Measurements from ENCODE around the gene LDLR. TPM values are rescaled to one million over a fixed set of nuclear protein-coding genes. Genes with fewer than 3 reads are reported as not detected.
"Not testable (repeated sequence)": the region's sequence is repeated elsewhere in the genome, so short reads cannot be mapped to it uniquely, and the experiment has no call there.

LDLR gene
- total and polyA plus RNA-seq, 2 of the 4 experiments (the other 2 are of a cell fraction), result 45.2 to 53.8 TPM

DNA sequence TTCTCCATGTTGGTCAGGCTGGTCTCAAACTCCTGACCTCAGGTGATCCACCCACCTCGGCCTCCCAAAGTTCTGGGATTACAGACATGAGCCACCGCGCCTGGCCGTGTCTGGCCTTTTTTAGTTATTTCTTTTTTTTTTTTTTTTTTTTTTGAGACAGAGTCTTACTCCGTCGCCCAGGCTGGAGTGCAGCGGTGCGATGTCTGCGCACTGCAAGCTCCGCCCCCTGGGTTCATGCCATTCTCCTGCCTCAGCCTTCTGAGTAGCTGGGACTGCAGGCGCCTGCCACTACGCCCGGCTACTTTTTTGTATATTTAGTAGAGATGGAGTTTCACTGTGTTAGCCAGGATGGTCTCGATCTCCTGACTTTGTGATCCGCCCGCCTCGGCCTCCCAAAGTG, 32.7 kb downstream of the LDLR start:
- H3K4me1 ChIP-seq (ENCODE audit: control insufficient read depth, insufficient read depth, low read length); H2AK5ac ChIP-seq (ENCODE audit: low read depth, low read length); H3K4me3 ChIP-seq (ENCODE audit: insufficient read depth, low read depth, low read length); H3K27me3 ChIP-seq (ENCODE audit: control insufficient read depth, insufficient read depth, low read length); CTCF ChIA-PET; H3K9me3 ChIP-seq (ENCODE audit: control insufficient read depth, insufficient read depth, low read length); H2BK20ac ChIP-seq (ENCODE audit: low read depth, low read length); H3K18ac ChIP-seq (ENCODE audit: low read depth, low read length); DNase-seq; dilution Hi-C loops (cut with HindIII; ENCODE audit: low sequenced_read_pairs, unreplicated experiment); H3K9ac ChIP-seq (ENCODE audit: low read depth, low read length); H4K8ac ChIP-seq (ENCODE audit: low read depth in 2 of 2, low read length in 2 of 2); H3K14ac ChIP-seq (replicated peaks; ENCODE audit: low read depth, low read length); H2AK9ac ChIP-seq (replicated peaks; ENCODE audit: low read depth, low read length, poor library complexity); H3K27ac ChIP-seq (ENCODE audit: insufficient read depth, low read length); ATAC-seq (ENCODE audit: low read depth); intact Hi-C loops (cut with micrococcal nuclease); H3K4me2 ChIP-seq (ENCODE audit: low read depth, low read length); H3K79me1 ChIP-seq (ENCODE audit: low read depth in 1 of 2, low read length in 2 of 2); H4K91ac ChIP-seq (ENCODE audit: insufficient read depth, low read depth, low read length); H2BK15ac ChIP-seq (ENCODE audit: low read depth, low read length); H2BK120ac ChIP-seq (ENCODE audit: low read depth, low read length); in situ Hi-C loops (cut with MboI; ENCODE audit: low sequenced_read_pairs); H2AFZ ChIP-seq (replicated peaks; ENCODE audit: low read length, poor library complexity); H3K56ac ChIP-seq (ENCODE audit: extremely low read depth, insufficient read depth, low read length); BruUV-seq (replicated peaks); H3K23ac ChIP-seq (ENCODE audit: low read depth, low read length); H4K5ac ChIP-seq (ENCODE audit: low read depth, low read length); POLR2A ChIA-PET (ENCODE audit: unreplicated experiment); H2BK5ac ChIP-seq (ENCODE audit: low read depth, low read length, poor library complexity, severe bottlenecking); H3K9me1 ChIP-seq (ENCODE audit: insufficient read depth, low read length); H3K4ac ChIP-seq (ENCODE audit: low read depth, low read length): not testable (repeated sequence)
- H3K36me3 ChIP-seq (ENCODE audit: control insufficient read depth, insufficient read depth, low read length), result peaks cover 53% of the 10 kb centered on the region
- WGBS, 2 experiments (ENCODE audit: extremely low coverage in 2 of 2, insufficient read length in 1 of 2), result 100% methylated on average over 6 of the region's 17 CpGs; no CpG with 5 or more reads in 1 of the 2 experiments
- peaks cover 10% of the 10 kb centered on the region; the same call in 1 of the 2 replicates for H4K20me1 ChIP-seq (ENCODE audit: insufficient read depth, low read length)
